ENCODE measurements around the gene ARHGAP15.

ARHGAP15 gene

DNA sequence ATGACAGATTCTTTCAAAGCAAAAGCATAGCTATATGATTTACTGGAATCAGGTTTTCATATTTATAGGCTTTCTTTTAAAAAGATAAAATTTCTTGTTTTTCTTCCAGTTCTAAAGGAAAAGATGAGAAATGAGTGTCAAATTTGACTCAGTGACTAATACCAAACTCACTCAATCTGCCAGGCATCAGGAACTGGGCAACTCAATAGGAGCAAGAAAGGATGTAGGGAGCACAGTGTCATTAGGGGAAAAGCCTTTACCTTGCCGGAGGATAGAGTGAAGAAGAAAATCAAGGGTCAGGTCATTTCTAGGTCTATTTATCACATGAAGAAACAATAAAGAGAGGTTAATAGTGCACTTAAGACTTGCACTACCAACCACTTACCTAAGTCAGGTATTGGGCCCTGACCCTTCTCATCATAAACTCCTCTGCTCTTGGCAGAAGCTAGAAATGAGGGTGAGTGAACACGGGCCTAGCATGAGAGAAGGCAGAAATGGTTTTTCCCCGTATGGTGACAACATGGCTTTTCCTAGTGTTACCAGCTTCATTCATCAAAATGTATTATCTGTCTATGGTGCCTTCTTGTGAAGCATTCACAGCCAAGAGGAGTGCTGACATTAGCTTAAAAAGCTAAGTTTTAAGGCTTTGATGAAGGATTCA is 151.0 kb downstream of the ARHGAP15 start:
- DNase-seq, result no peak

DNA sequence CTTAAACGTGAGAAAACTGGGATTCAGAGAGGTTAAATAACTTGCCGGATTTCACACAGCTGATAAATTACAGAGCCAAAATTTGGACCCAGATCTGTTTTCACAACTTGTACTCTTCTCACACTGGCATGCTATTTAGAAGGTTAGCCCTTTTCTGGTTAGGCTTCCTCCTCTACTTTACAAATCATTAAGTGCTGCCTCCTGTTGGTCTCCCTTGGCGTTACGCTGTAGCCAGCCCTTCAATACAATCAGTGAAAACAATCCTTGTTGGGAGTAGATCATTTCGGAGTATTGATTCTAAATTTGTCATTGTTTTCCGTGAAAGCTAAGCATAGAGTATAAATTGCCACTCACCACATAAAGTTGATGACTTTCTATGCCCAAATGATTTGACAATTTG is 153.5 kb downstream of the ARHGAP15 start:
- peak; percentile 22 for DNase-seq

DNA sequence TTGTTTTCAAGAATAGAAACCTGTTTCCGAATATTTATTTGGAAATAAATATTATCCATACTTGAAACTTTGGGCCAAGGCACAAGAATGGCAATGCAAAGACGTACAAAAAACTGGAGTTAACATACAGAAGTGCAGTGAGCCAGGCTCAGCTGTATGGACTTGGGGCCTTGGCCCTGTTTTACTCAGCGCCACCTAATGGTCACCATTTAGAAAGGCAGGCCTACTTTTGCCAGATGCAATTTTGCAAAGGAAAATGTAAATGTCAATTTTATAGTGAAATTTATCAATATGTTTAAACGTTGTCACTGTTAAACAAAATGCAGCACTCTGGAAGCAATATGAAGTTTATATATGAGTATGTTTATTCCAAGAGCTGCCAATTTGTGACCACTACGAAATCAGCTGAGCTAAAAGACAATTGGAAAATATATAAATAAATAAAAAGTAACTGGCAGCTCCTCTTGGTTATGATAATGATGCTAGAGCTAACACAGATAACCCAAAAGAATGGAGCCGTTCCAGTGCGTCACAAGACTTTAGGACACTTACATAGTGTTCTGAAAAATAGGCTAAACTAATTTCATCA is 155.0 kb downstream of the ARHGAP15 start:
- DNase-seq, result peak; percentile 50

DNA sequence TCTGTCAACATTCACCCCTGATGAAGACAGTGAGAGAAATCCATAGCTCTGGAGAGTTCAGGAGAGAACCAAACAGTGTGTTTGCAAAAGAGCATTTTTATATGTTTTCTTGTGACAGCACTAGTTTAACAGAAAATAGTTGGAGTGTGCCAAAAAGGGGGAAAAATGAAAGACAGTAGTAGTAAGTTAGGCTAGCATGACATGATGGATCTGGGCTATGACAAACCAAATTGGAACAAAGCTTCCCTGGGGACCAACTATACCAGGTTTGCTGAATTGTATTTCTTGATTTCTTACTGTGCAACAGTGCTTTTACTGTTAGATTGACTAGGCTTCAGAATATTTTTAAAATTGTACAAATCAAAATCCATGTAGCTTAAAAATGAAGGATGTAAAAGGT is 159.8 kb downstream of the ARHGAP15 start:
- DNase-seq, result no peak

DNA sequence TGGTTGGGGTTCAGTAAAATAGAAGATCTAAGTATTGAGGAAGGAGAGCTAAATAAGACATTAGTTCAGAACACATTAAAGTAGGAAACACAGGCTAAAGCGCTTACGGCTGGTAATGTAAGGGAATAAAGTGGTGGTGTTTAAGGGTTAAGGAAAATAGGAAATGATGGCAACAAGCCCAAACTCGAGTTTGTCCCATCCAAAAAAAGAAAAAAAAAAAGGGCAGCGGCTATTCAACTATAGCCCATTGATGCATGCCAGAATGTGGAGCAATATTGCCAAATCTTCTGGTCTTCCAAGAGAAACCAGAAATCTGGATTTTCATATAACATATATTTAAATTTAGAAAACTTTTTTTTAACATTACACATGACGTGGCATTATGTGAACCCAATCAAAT is 161.0 kb downstream of the ARHGAP15 start:
- no peak for DNase-seq

DNA sequence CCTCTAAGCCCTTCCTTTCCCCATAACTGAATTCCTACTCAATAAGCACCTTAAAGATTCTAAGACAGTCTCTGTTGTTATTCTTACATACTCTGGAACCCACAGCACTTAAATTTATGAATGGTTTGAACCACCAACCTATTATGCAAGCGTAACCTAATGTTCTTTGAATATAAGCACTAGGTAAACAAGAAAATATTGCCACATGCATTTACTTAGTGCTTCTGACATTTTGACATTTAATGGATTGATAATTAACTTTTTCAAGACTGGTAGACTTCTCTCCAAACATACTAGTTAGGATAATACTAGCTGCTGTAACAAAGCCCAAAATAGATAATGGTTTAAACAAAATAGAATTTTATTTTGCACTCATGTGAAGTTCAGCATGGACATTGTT is 164.8 kb downstream of the ARHGAP15 start:
- no peak for DNase-seq

DNA sequence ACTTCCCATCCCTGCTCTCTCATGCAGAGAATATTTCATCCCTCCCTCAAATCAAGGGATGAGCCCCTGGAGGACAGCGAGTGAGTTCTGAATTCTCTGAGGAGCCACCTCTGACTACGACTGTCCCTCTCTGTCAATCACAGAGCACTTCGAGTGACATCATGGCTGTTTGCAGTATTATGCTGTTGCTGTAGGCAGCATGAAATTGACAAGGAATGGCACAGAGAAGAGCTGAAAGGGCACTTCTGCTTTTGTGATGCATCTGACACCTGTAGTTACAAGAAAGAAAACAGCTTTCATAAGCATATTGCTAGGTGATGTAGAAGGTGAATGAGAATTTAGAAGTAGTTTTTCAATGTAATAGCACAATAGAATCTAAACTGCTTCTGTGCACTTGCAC is 166.9 kb downstream of the ARHGAP15 start:
- DNase-seq, result no peak

DNA sequence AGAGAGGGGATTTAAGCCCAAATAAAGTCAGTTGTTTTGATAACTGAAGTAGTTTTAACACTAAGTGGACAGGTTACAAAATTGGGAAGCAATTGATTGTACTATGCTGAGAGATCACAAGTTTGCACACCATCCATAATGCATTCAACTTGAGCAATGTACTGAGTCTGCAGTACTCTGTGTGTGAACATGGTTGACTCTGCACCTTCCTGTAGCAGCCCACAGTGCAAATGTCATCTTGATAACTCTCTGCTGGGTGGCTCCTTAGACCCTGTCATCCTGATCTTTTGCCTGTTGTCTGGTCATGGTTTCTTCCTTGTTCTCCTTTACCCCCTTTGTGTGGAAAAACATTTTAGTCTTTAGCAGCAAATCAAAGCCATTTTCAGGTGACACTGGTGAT is 168.0 kb downstream of the ARHGAP15 start:
- no peak for DNase-seq

DNA sequence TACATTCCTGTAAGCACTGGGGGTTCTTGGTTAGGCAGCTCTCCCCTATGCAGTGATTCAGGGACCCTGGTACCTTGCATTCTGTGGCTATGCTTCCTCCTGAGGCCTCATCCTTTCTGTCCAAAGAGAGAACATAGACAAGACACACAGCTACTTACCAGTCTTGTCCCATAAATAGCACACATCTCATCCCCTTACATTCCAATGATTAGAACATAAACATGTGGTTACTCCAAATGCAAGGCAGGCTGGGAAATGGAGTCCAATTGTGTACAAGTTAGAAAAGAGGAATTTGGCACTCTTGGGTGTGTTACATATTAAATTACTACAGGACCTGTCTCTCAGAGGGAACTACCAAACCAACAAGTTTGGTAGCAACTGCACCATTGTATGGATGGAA is 171.3 kb downstream of the ARHGAP15 start:
- no peak for DNase-seq

DNA sequence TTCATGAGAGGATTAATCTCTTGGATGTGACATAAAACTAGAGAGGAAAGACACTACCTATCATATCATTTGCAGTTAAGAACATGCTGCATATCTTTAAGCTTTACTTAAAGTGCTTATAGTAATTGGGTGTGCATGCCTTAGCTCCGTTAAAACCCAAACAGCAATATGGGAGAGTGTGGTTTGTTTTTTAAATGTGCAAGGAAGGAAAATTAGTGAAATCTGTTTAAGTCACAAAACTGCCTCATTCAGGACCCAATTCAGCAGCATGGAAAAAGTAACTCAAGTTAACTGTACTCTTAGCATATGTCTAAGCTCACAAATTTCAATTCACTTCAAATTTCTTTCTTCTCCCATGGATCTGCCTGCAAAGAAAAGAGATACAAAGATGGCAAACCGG is 182.2 kb downstream of the ARHGAP15 start:
- no peak for DNase-seq

DNA sequence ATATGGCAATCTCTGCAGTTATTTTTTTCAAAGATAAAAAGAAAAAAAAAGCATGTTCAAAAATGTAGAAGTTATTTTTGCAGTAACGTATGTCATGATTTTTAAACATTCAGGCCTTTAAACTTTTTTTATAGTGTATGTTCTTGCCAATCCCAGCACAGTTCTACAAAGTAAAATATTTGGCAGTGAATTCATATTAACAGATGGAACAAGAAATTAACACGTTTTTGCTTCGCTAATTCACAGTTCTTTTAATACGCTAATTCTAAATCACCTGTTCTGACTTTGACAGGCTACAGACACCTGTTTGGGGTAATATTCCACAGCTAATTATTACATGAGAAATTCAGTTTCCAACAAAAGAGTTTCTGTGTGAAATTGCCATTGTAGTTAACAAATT is 183.2 kb downstream of the ARHGAP15 start:
- DNase-seq, result no peak

DNA sequence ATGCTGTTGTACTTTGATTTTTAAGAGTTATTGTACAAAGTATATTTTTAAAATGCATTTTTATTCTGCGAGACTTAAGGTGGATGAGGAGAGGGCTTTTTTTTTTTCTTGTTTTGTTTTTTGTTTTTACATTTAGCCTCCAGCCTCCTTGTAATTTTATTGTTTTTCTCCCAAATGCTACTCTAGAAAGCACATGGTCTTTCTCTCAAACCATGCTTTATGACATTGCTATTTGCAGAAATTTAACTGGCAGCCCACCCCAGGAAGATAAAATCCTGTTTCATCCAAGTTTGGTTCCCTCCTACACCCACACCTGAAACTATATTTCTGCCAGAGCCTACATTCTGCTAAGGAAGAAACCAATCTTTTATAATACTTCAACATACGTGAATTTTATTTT is 184.6 kb downstream of the ARHGAP15 start:
- DNase-seq, result no peak

DNA sequence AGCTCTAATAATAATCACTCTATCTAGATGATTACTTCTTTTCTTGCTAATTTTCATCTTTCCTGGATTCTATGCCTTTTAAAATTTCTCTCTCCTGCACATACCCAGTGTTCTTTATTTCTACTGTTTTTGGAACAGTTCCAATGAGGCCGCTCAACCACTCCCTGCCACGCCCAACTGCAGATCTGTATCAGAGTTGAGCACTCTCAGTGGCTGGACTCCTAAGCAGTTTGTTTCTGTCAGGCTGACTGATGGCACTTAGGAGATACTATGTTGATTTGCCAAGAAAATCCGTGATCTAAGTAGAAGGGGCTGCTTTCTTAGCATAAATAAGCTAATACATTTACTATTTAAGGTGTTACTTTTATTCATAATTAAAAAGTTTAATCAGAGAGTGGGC is 192.8 kb downstream of the ARHGAP15 start:
- no peak for DNase-seq

DNA sequence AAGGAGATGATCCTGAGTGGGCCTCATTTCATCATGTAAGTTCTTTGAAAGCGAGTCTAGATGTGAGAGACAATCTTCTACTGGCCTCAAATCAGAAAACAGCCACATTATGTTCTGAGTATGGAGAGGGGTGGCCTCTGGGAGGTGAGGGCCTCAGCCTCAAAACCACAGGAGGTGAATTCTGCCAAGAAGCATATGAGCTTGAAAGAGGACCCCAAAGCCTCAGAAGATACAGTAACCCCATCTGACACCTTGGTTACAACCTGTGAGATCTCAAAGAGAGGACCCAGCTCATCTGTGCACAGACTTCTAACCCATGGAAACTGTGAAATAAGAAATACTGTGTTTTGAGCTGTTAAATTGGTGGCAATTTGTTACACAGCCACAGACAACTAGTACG is 200.1 kb downstream of the ARHGAP15 start:
- DNase-seq, result no peak

DNA sequence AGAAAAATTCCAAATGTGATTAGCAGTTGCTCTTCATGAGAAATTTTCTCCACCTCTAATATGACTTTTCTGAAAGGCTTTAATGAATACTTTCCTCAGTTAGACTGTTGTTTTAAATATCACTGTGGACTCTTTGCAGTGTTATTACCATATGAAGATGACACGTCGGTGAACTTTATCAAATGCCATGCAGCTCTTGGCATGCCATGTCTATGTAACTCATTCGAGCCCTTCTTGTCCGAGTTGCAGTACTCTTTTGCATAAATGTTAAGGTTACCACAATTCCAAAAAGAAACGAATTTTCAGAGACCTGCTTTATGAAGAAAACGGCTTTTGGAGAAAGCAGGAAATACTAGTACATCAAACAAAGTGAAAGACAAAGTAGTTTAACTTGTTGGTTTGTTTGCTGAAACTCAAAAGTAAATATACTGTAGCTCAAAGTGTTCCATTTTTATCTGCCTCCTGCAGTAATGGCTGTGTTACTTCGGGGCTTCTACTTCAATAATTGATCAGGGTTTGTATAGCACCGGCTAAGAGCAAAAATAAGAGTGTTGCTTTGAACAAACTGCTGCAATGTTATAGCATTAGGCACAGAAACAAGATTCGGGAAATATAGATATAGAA is 204.1 kb downstream of the ARHGAP15 start:
- DNase-seq, result no peak

DNA sequence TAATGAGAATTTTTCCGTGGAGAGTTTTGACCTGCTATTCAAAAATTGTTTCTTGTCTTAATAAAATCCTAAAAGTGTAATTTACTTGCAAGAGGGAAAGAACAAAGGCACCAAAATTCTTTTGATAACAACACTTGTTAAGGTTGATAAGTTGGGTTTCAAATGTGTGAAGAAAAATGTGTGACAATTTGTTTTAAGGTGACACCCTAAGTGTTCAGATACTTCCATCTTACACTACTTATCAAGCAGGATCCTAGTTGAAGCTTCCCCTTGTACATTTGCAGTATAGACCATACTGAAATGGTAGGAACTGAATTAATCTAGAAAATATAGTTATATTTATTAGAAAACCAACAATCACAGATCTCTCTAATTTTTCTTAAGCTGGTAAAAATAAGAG is 204.6 kb downstream of the ARHGAP15 start:
- DNase-seq, result no peak

DNA sequence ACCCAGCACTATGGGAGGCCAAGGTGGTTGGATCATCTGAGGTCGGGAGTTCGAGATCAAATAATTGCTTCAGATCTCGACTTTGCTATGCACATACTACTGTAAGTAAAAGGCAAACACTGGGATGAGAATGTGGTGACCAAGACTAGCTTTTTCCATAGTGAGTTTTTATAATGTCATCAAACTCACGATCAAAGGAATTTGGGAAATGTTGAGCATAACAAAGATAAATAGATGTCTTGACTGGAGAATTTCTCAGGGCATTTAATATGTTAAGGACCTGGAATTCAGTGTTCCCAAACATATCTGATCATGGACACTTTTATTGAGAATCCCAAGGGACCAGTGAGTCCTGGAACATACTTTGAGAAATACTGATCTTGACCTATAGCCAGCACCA is 205.6 kb downstream of the ARHGAP15 start:
- DNase-seq, result no peak

DNA sequence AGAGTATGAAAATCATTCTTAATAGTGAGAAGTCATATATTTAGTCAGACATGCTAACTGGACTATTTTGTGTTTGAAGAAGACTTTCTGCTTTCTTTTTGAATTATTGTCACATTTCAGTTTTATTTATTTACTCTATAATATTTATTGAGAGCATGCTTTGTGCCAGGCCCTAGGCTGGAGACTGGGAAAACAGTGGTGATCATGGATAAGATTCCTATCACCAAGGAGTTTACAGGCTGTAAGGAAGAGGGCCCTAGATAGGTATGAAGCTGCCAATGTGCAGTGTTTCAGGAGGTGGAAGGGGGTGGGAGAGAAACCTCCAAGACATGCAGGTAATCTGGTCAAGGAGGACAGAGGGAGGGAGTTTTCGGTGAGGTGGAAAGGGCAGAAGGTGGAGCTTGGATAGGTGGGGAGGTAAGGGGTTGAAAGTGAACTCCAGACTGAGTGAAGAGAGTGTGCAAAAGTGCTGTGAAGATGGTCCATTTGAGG is 207.5 kb downstream of the ARHGAP15 start:
- DNase-seq, result no peak

DNA sequence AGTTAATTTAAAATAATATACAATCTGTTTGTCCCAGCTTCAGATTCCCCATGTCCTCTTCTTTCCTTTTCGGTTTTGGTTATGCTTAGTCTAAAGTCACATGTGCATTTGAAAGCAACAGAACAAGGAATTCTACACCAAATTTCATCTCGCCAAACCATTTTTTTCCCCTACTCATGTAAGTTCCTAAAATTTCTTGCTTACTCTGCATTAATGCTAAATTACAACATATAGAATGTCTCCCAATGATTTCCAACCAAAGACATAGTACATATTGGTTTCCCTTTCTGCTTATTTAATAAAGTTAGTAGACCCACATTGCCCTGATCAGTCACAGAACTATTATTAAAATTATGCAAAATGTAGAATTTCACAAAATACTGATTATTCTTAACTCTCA is 212.3 kb downstream of the ARHGAP15 start:
- no peak for DNase-seq

DNA sequence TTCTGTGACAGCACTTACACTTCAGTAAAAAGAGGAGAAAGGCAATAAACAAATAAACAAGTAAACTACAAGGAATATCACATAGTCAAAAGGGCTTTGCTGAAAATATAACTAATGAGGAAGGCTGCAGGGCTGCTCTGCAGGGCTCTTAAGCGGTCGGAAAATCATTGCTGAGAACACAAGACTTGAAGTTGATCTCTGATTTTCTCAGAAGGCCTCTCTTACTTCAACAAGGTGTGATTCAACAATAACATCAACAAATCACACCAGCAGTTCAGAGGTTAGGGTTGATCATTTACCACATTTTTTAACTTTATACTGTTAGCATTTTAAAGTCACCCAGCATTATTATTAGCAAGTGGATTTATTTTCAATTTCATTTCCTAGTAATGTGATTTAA is 215.6 kb downstream of the ARHGAP15 start:
- no peak for DNase-seq

DNA sequence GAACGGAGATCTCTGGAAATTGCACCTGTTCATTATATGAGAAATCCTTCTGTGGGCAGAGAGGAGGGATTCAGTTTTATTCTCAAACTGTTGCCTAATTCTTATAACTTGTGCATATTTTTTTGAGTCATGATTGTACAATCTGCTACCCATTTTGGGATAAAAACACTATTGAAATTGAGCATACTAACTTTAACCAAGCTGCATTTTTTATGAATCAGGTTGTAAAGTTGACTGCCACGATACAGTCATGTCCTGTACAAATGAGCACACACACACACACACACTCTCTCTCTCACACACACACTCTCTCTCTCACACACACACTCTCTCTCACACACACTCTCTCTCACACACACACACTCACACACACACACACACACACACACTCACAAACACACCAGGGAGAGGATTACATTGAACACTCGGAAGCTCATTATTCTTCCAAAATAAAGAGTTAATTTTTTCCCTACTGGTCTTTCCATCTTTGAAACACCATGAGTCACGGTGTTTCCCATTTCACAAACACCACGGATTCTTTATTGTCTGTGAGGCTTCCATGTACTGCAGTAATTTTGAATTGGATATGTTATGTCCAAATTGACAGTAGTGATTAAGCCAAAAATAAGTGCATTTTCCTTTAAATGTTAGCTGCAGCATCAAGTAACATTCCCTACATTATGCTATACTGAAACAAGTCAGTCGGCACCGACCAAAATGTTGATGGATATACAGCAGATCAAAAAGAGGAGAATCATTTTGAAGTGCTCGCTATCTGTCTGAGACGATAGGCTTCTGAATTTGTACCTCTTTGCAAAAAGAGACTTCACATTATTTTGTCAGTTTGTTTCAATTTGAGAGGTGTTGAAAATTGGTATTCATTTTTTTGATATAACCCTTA is 216.9 kb downstream of the ARHGAP15 start:
- no peak for DNase-seq

DNA sequence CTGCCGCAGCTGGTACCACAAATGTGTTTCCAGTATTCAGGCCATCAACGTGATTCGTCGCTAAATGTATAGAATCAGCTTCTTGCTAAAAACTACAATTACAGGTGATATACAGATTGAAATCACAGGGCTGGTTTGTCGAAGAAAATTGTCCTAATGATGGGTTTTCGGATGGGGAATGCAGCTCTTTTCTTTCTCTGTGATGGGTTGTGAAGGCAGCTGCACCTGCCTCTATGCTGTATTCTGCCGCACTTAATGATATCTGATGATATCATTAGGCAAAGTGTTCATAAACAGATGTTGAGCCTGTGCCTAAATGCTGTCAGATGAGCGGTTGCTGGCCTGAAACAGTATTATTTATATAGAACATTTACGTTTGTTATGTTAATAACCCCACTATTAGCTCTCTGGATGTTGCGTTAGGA is 218.1 kb downstream of the ARHGAP15 start:
- DNase-seq, result no peak

DNA sequence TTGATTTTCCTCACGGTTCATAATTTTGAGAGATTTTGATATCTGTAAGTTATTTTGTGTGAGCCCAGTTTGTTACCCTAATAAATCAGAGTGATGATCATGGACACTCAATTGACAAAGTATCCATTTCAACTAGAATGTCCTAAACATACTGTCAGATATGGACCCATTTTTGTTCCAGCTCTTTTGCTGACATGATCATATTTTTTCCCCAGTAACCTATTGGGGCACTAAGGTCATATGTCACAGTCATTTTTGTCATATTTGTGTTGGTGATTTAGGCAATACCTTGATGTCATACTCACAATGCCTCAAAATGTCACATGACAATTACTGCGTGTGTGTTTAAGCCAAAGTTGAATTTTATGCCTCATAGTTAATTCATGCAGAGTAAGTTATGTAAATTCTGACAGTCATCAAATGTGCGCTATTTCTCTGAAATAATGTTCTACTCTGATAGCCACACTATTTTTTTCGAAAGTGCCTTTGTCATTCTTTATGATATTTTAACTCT is 218.7 kb downstream of the ARHGAP15 start:
- DNase-seq, result no peak
